Kidney epithelial cell (primary cell): ENCODE data around the gene CEP112. TPM values are rescaled to one million over a fixed set of nuclear protein-coding genes. Genes with fewer than 3 reads are reported as not detected.

Experiments used
- DNase-seq: peaks from one replicate; pipeline ENCODE4 v3.0.0-alpha.2; 2010; ENCODE audit warnings: low read depth
- H3K27me3 ChIP-seq: 2 replicates; pipeline ENCODE4 v1.6.0; 2011; ENCODE audit warnings: low read length; ENCODE audit not compliant: control insufficient read depth, insufficient read depth
- H3K36me3 ChIP-seq: 2 replicates; pipeline ENCODE4 v1.5.1; 2011; ENCODE audit warnings: low read length; ENCODE audit not compliant: control insufficient read depth, insufficient read depth
- H3K4me3 ChIP-seq: 2 replicates; pipeline ENCODE4 v1.5.1; 2011; ENCODE audit warnings: low read depth, mild to moderate bottlenecking, control low read depth, low read length
- total RNA-seq: library from RNA; depleted of rRNA; stranded (reverse); fragments of >200 nt; gene quantifications from 2 replicates; pipeline ENCODE4 v1.2.3, GENCODE V29; 2015
- TF ChIP-seq, protein P1 (sequence below): IDR thresholded peaks from 2 replicates; pipeline ENCODE4 v1.5.1; 2011; ENCODE audit warnings: mild to moderate bottlenecking, moderate library complexity, low read length, control low read depth, inconsistent platforms; ENCODE audit not compliant: insufficient read depth, poor library complexity, severe bottlenecking

The CEP112 gene
- total RNA-seq, 1 donor from 2014 or later: 6.5 TPM

DNA sequence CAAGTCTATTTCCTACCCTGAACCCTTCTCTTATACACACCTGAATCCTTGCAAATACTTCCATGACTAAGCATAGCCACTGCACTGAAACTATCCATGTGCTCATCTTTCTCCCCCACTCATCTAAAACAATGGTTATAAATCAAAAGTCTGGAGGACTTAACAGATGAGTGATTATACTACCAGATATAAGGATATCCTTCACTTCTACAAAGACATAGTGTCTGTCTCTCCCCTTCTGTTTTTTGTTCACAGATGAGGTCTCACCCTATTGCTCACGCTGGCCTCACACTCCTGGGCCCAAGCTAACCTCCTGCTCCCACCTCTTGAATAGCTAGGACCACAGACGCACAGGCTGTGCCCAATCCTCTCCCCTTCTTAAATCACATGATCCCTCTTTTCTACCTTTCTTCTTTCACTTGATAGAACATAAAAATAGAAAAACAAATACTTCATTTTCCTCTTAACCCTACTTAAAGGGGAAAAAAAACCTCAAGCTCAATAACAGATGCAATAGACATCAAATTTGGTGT, 19.2 kb downstream of the CEP112 start:
- no peak for DNase-seq
- H3K27me3 ChIP-seq: no peaks in the 10 kb centered on the region
- H3K36me3 ChIP-seq: no peaks in the 10 kb centered on the region
- H3K4me3 ChIP-seq: no peak overlapping the region
- TF ChIP-seq, protein P1, sequence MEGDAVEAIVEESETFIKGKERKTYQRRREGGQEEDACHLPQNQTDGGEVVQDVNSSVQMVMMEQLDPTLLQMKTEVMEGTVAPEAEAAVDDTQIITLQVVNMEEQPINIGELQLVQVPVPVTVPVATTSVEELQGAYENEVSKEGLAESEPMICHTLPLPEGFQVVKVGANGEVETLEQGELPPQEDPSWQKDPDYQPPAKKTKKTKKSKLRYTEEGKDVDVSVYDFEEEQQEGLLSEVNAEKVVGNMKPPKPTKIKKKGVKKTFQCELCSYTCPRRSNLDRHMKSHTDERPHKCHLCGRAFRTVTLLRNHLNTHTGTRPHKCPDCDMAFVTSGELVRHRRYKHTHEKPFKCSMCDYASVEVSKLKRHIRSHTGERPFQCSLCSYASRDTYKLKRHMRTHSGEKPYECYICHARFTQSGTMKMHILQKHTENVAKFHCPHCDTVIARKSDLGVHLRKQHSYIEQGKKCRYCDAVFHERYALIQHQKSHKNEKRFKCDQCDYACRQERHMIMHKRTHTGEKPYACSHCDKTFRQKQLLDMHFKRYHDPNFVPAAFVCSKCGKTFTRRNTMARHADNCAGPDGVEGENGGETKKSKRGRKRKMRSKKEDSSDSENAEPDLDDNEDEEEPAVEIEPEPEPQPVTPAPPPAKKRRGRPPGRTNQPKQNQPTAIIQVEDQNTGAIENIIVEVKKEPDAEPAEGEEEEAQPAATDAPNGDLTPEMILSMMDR: no peak

DNA sequence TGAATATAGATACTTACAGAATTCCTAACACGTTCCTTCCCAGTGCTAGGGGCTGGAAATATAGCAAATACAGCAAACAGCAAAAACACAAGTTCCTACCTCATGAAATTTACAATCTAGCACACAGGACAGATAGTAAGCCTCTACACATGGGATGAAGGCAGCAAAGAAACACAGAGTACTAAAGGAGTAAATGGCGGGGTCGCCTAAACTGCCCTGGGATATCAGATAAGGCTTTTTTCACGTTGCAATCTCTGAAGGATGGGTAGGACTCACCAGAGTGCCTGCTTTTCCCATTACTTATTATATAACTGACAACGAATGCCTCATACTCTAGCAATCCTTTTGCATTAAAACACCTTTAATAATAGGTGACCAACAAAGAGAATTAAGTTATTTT, 19.8 kb downstream of the CEP112 start:
- no peak for DNase-seq
- TF ChIP-seq, protein P1: no peak
- no peaks in the 10 kb centered on the region for H3K27me3 ChIP-seq
- H3K4me3 ChIP-seq: no peak overlapping the region
- H3K36me3 ChIP-seq: no peaks in the 10 kb centered on the region

DNA sequence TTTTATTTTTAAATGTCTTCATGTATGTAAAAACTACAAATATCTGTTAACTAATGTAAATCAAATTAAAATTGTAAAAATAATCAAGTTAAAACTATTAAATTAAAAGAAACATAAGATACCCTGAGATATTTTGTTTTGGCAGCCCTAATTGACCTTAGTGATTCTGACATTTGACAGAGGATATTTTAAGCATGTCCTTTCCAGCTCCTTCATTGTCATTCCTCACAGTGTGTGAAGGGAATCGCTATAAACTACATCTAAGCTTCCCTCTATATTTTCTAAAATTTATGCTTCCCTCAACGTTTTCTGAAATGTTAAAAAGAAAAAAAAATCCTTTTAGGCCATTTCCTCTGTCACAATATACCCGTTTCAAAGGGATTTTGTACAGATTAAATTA, 20.2 kb downstream of the CEP112 start:
- H3K36me3 ChIP-seq: no peaks in the 10 kb centered on the region
- H3K27me3 ChIP-seq: no peaks in the 10 kb centered on the region
- H3K4me3 ChIP-seq: no peak overlapping the region
- TF ChIP-seq, protein P1: no peak
- DNase-seq: no peak

DNA sequence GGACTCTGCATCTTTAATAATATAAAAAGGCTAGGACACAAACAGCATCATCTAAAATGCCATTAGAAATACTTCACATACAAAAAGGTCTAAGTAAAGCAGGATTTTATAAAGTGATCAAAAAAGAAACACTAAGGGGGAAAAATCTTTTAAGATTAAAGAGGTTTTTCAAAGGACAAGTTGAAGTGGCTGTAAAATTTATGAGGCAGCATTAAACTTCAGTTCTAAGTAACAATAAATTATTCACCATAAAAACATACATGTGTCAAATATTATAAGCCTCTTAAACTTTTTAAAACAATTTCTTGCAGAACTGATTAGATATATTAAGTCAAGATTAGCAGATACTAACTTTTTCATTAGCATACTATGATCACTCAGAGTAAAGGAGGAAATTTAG, 20.8 kb downstream of the CEP112 start:
- TF ChIP-seq, protein P1: no peak
- Histone ChIP-seq H3K27me3 (no peaks in the 10 kb centered on the region), H3K4me3 (no peak overlapping the region), H3K36me3 (no peaks in the 10 kb centered on the region)
- no peak for DNase-seq

DNA sequence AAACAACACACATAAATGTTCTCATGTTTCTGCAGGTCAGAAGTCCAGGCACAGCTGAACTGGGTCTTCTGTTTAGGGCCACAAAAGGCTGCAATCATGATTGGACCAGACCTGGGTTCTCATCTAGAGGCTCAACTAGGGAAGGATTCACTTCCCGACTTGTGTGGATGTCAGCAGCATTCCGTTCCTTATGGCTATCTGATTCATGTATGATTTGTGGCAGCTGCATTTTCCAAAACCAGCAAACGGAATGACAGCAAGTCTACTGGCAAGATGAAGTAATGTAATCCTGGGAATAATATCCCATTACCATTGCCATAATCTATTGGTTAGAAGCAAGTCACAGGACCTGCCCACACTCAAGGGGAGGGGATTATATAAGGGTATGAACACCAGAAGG, 22.1 kb downstream of the CEP112 start:
- Histone ChIP-seq H3K27me3 (no peaks in the 10 kb centered on the region), H3K4me3 (no peak overlapping the region)
- DNase-seq: no peak

More for the DNA sequence above, 22.1 kb downstream of the CEP112 start:
- no peaks in the 10 kb centered on the region for H3K36me3 ChIP-seq
- TF ChIP-seq, protein P1: no peak
